HepG2 (cell line): ENCODE data around the gene DICER1. TPM values are rescaled to one million over a fixed set of nuclear protein-coding genes. Genes with fewer than 3 reads are reported as not detected.

Experiments
- ATAC-seq: fragments of 200-7000 bp; cut with Tn5 transposase; 3 replicates; pipeline ENCODE4 v1.9.1; 2020; ENCODE audit warnings: mild to moderate bottlenecking, moderate library complexity
- BruUV-seq: library from RNA; stranded (reverse); fragments of 400-500 nt; replicated peaks from 2 replicates; lab custom pipeline; 2021; lab: Mats Ljungman, UMichigan
- CTCF ChIA-PET: fragments of 300-600 bp; formaldehyde crosslinking; extraction: SDS; loops from one replicate; lab custom pipeline; 2021; ENCODE audit warnings: low total read pairs, inconsistent platforms, low intra/inter-chr PET ratio; lab: Yijun Ruan, JAX
- POLR2A ChIA-PET: fragments of 350-600 bp; sonication (Branson Sonifier 250); formaldehyde crosslinking; loops from one replicate; lab custom pipeline; 2020; ENCODE audit warnings: antibody characterized with exemption, inconsistent platforms; lab: Yijun Ruan, JAX
- DNase-seq: peaks from one replicate; pipeline ENCODE4 v3.0.0-alpha.2; 2015; ENCODE audit warnings: low spot score
- FAIRE-seq: peaks from 3 replicates; lab custom pipeline; 2011; peaks lifted over from hg19 to GRCh38; lab: Jason Lieb, UNC
- H2AFZ ChIP-seq: one replicate; pipeline ENCODE4 v1.6.1; 2011; ENCODE audit warnings: low read length, inconsistent platforms
- H3K27ac ChIP-seq: fragments of 300-600 bp; 3 replicates; pipeline ENCODE4 v1.8.0; 2011; ENCODE audit warnings: mixed run types, mild to moderate bottlenecking, mixed read lengths, low read length, inconsistent platforms; ENCODE audit not compliant: insufficient read depth; ENCODE audit errors: extremely low read length
- H3K27me3 ChIP-seq, 2 experiments: fragments of 200-600 bp in 1 of 2; 2 replicates in 1 of 2; 3 replicates in 1 of 2; pipeline versions ENCODE4 v1.6.0 to v1.8.0; 2011; ENCODE audit warnings: low read length in 2 of 2, mild to moderate bottlenecking in 2 of 2, moderate library complexity in 2 of 2, inconsistent platforms in 1 of 2; ENCODE audit not compliant: insufficient read depth in 2 of 2, control insufficient read depth in 1 of 2
- H3K36me3 ChIP-seq, 2 experiments: fragments of 200-600 bp in 1 of 2; replicated peaks in 1 of 2; 2 replicates in 1 of 2; 3 replicates in 1 of 2; pipeline versions ENCODE4 v1.5.1 to v1.8.0; 2011; ENCODE audit warnings: low read length in 2 of 2, inconsistent platforms in 1 of 2; ENCODE audit not compliant: insufficient read depth in 2 of 2, control insufficient read depth in 1 of 2
- H3K4me1 ChIP-seq: 2 replicates; pipeline ENCODE4 v1.5.1; 2012; ENCODE audit warnings: low read length, inconsistent platforms; ENCODE audit not compliant: insufficient read depth
- H3K4me2 ChIP-seq: 2 replicates; pipeline ENCODE4 v1.6.0; 2011; ENCODE audit warnings: low read depth, low read length, inconsistent platforms
- H3K4me3 ChIP-seq, 3 experiments: fragments of 200-600 bp in 1 of 3; sonication (generic), shearing (Covaris generic) in 1 of 3; replicated peaks in 1 of 3; 2 replicates each; pipeline ENCODE4 v1.5.1; 2011 to 2016; ENCODE audit warnings: low read length in 3 of 3, inconsistent platforms in 2 of 3, low read depth in 2 of 3, mild to moderate bottlenecking in 2 of 3, control low read depth in 1 of 3, mixed read lengths in 1 of 3; ENCODE audit not compliant: insufficient read depth in 1 of 3
- H3K79me2 ChIP-seq: one replicate; pipeline ENCODE4 v1.6.1; 2011; ENCODE audit warnings: low read length, inconsistent platforms; ENCODE audit not compliant: insufficient read depth
- H3K9ac ChIP-seq: 2 replicates; pipeline ENCODE4 v1.6.0; 2011; ENCODE audit warnings: mild to moderate bottlenecking, low read depth, low read length, inconsistent platforms; ENCODE audit not compliant: insufficient read depth
- H3K9me3 ChIP-seq: 2 replicates; pipeline ENCODE4 v1.5.1; 2012; ENCODE audit warnings: mild to moderate bottlenecking, low read length
- H4K20me1 ChIP-seq: 2 replicates; pipeline ENCODE4 v1.6.0; 2011; ENCODE audit warnings: inconsistent platforms, mild to moderate bottlenecking, low read length, moderate library complexity; ENCODE audit not compliant: insufficient read depth
- CCAR2 ChIP-seq: fragments of 200-400 bp; formaldehyde crosslinking; optimal IDR thresholded peaks from 2 replicates; pipeline ENCODE3; 2018; ENCODE audit warnings: low read depth, mild to moderate bottlenecking, low read length, moderate library complexity
- DNMT3B ChIP-seq: conservative IDR thresholded peaks from 2 replicates; pipeline ENCODE4 v1.6.1; 2016; ENCODE audit warnings: missing biosample characterization, control low read depth
- FOXO1 ChIP-seq: sonication (generic); formaldehyde crosslinking; IDR thresholded peaks from 2 replicates; pipeline ENCODE4 v1.4.0; 2020; ENCODE audit warnings: missing genetic modification reagents
- ONECUT2 ChIP-seq: sonication (generic); formaldehyde crosslinking; IDR thresholded peaks from 2 replicates; pipeline ENCODE4 v1.4.0; 2020; ENCODE audit warnings: missing genetic modification reagents
- PATZ1 ChIP-seq: sonication (generic); formaldehyde crosslinking; IDR thresholded peaks from 2 replicates; pipeline ENCODE4 v1.4.0; 2020; ENCODE audit warnings: missing genetic modification reagents
- PITX1 ChIP-seq: sonication (generic); formaldehyde crosslinking; IDR thresholded peaks from 2 replicates; pipeline ENCODE4 v1.5.1; 2020; ENCODE audit warnings: mild to moderate bottlenecking, missing genetic modification reagents
- RBM39 ChIP-seq: fragments of 200-400 bp; formaldehyde crosslinking; IDR thresholded peaks from one replicate; pipeline ENCODE4 v1.6.1; 2018; ENCODE audit warnings: antibody characterized with exemption, mild to moderate bottlenecking, low read depth, low read length; ENCODE audit not compliant: poor library complexity, severe bottlenecking
- RXRA ChIP-seq: sonication (generic); formaldehyde crosslinking; IDR thresholded peaks from 2 replicates; pipeline ENCODE4 v1.5.1; 2020; ENCODE audit warnings: missing genetic modification reagents
- SIN3B ChIP-seq: fragments of 150-350 bp; IDR thresholded peaks from 2 replicates; pipeline ENCODE4 v1.6.1; 2014; ENCODE audit warnings: low read length
- SRSF1 ChIP-seq: fragments of 200-400 bp; formaldehyde crosslinking; optimal IDR thresholded peaks from 2 replicates; pipeline ENCODE3; 2017; ENCODE audit warnings: mild to moderate bottlenecking, low read depth, low read length, moderate library complexity
- TAF15 ChIP-seq: fragments of 200-400 bp; formaldehyde crosslinking; IDR thresholded peaks from one replicate; pipeline ENCODE4 v1.6.1; 2018; ENCODE audit warnings: mild to moderate bottlenecking, low read depth, low read length; ENCODE audit not compliant: poor library complexity, severe bottlenecking
- ZNF225 ChIP-seq: sonication (generic); formaldehyde crosslinking; IDR thresholded peaks from 2 replicates; pipeline ENCODE4 v1.4.0; 2020; ENCODE audit warnings: mild to moderate bottlenecking, missing genetic modification reagents
- ZNF616 ChIP-seq: sonication (generic); formaldehyde crosslinking; IDR thresholded peaks from 2 replicates; pipeline ENCODE4 v1.5.0; 2020; ENCODE audit warnings: low read depth, mild to moderate bottlenecking, missing genetic modification reagents
- ZNF713 ChIP-seq: sonication (generic); formaldehyde crosslinking; IDR thresholded peaks from 2 replicates; pipeline ENCODE4 v1.4.0; 2020; ENCODE audit warnings: mild to moderate bottlenecking, missing genetic modification reagents
- ZNF746 ChIP-seq: sonication (generic); formaldehyde crosslinking; IDR thresholded peaks from 2 replicates; pipeline ENCODE4 v1.8.0; 2022; ENCODE audit warnings: mild to moderate bottlenecking, missing genetic modification reagents
- WGBS: methylation state at CpG from one replicate; pipeline ENCODE4 v1.1.6; 2017; ENCODE audit warnings: low lambda C conversion rate; 5-methylcytosine and 5-hydroxymethylcytosine counted together
- in situ Hi-C: cut with HindIII; loops from 2 replicates; pipeline ENCODE4 v1.10.0; 2017; ENCODE audit warnings: low pct_unique_long_range_greater_than_20kb; ENCODE audit not compliant: extremely low pct_ligation_motif_present
- intact Hi-C: fragments of 100-400 bp; cut with micrococcal nuclease; formaldehyde crosslinking; loops from one replicate; pipeline ENCODE4 v1.10.0; 2022; ENCODE audit not compliant: unreplicated experiment
- polyA plus RNA-seq, 8 experiments: library from polyadenylated mRNA; depleted of rRNA in 3 of 8; stranded (reverse) in 7 of 8; unstranded in 1 of 8; fragments of >200 nt; fragmentation: Illumina TruSeq in 4 of 8; extraction: Trizol in 4 of 8; gene quantifications; 2 replicates each; pipeline versions ENCODE4 v1.2.1 to v1.2.3, GENCODE V29; 2011 to 2016; ENCODE audit warnings: low read depth in 4 of 8, missing spikeins in 1 of 8, mixed read lengths in 1 of 8; ENCODE audit not compliant: insufficient read depth in 1 of 8
- total RNA-seq, 5 experiments: library from RNA; depleted of rRNA; stranded (reverse); fragments of >200 nt; fragmentation: Illumina TruSeq; extraction: Trizol; gene quantifications; 2 replicates each; pipeline ENCODE4 v1.2.3, GENCODE V29; 2016; ENCODE audit warnings: low read depth in 1 of 5
- TF ChIP-seq, protein P1 (sequence below): sonication (generic); formaldehyde crosslinking; IDR thresholded peaks from 2 replicates; pipeline ENCODE4 v1.5.1; 2020; ENCODE audit warnings: mild to moderate bottlenecking, missing genetic modification reagents, borderline replicate concordance

Gene DICER1
- total and polyA plus RNA-seq, 2 of the 13 experiments (the other 11 are each of a cell fraction or from before 2014, with no cell fraction given), result 31.8 to 61.9 TPM

- no peak overlapping the region for H3K27ac ChIP-seq
- H3K4me1 ChIP-seq, result no peaks in the 10 kb centered on the region
- in situ Hi-C loops (no loop called here), intact Hi-C loops (loop anchor here (10.0 kb wide), 1 partner anchor 245 kb away; no protein-coding TSS in a partner anchor)
- WGBS, result 82% methylated on average over 1 of the region's 1 CpG
- H2AFZ ChIP-seq, result no peak overlapping the region
- POLR2A ChIA-PET, result no interaction called here
- H3K36me3 ChIP-seq, result peaks cover 15 to 55% of the 10 kb centered on the region in 2 experiments
- no peaks in the 10 kb centered on the region for H3K27me3 ChIP-seq
- H4K20me1 ChIP-seq, result no peaks in the 10 kb centered on the region
- no peaks in the 10 kb centered on the region for H3K79me2 ChIP-seq
- DNase-seq, result no peak
- BruUV-seq, result no TSS peak
- no peak for FAIRE-seq
- H3K9ac ChIP-seq, result no peak overlapping the region
- H3K4me3 ChIP-seq, result no peak overlapping the region
- CTCF ChIA-PET, result no interaction called here
- H3K9me3 ChIP-seq, result no peaks in the 10 kb centered on the region
- H3K4me2 ChIP-seq, result no peak overlapping the region
- ATAC-seq, result no peak
- TF ChIP-seq ONECUT2 (CRISPR knock-in tag) (no peak), DNMT3B (CRISPR knock-in tag) (no peak), ZNF225 (no peak), CCAR2 (no peak), PATZ1 (CRISPR knock-in tag) (no peak), ZNF713 (no peak), ZNF746 (CRISPR knock-in tag) (no peak), FOXO1 (no peak), SRSF1 (no peak), RBM39 (no peak), SIN3B (no peak), RXRA (CRISPR knock-in tag) (no peak), TAF15 (no peak), PITX1 (CRISPR knock-in tag) (no peak), ZNF616 (CRISPR knock-in tag) (no peak)
- TF ChIP-seq, protein P1, sequence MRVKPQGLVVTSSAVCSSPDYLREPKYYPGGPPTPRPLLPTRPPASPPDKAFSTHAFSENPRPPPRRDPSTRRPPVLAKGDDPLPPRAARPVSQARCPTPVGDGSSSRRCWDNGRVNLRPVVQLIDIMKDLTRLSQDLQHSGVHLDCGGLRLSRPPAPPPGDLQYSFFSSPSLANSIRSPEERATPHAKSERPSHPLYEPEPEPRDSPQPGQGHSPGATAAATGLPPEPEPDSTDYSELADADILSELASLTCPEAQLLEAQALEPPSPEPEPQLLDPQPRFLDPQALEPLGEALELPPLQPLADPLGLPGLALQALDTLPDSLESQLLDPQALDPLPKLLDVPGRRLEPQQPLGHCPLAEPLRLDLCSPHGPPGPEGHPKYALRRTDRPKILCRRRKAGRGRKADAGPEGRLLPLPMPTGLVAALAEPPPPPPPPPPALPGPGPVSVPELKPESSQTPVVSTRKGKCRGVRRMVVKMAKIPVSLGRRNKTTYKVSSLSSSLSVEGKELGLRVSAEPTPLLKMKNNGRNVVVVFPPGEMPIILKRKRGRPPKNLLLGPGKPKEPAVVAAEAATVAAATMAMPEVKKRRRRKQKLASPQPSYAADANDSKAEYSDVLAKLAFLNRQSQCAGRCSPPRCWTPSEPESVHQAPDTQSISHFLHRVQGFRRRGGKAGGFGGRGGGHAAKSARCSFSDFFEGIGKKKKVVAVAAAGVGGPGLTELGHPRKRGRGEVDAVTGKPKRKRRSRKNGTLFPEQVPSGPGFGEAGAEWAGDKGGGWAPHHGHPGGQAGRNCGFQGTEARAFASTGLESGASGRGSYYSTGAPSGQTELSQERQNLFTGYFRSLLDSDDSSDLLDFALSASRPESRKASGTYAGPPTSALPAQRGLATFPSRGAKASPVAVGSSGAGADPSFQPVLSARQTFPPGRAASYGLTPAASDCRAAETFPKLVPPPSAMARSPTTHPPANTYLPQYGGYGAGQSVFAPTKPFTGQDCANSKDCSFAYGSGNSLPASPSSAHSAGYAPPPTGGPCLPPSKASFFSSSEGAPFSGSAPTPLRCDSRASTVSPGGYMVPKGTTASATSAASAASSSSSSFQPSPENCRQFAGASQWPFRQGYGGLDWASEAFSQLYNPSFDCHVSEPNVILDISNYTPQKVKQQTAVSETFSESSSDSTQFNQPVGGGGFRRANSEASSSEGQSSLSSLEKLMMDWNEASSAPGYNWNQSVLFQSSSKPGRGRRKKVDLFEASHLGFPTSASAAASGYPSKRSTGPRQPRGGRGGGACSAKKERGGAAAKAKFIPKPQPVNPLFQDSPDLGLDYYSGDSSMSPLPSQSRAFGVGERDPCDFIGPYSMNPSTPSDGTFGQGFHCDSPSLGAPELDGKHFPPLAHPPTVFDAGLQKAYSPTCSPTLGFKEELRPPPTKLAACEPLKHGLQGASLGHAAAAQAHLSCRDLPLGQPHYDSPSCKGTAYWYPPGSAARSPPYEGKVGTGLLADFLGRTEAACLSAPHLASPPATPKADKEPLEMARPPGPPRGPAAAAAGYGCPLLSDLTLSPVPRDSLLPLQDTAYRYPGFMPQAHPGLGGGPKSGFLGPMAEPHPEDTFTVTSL (CRISPR knock-in tag), result no peak
Measured at GRCh38 chr14:95119336-95119735, 38.0 kb downstream of the DICER1 start.
